NCI-H510A (cell line): Measurements from ENCODE around the gene FYCO1.

Experiments
- DNase-seq: peaks from one replicate; lab custom pipeline; 2025; lab: John Stamatoyannopoulos, UW

Gene FYCO1

DNA sequence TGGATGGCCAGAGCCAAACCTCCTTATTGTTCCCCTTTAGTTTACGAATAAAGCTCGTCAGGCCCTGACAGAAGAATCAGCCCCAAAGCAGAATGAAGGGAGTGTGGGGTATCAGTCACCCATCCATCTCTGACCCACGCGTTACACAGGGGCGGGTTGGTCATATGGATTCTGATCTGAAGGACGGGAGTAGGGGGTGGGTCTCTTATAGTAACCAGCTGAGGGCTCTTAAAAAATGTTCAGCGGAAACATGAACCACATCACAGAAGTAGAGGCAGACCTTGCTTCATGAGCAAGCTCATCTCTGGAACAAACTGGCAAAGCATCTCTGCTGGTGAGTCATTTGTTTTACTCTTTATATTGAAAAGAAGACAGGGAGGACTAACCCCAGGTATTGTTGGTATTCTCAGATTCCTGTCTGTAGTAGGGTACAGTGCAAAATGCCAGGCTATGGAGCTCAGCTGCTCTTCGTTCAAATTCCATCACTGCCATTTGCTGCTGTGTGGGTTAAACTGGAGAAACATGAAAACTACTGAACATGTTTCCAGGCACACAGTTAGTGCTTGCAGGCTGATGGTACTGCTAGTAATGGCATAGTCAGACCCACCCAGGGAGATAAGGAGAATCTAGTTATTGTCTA is 52.3 kb downstream of the FYCO1 start, which contains the start of gene CXCR6:
TSS of gene CXCR6 (plus strand) at position 258 of the 640 bp plus-strand sequence. CDS start 3,018 bp downstream, outside the sequence.
- no peak for DNase-seq

DNA sequence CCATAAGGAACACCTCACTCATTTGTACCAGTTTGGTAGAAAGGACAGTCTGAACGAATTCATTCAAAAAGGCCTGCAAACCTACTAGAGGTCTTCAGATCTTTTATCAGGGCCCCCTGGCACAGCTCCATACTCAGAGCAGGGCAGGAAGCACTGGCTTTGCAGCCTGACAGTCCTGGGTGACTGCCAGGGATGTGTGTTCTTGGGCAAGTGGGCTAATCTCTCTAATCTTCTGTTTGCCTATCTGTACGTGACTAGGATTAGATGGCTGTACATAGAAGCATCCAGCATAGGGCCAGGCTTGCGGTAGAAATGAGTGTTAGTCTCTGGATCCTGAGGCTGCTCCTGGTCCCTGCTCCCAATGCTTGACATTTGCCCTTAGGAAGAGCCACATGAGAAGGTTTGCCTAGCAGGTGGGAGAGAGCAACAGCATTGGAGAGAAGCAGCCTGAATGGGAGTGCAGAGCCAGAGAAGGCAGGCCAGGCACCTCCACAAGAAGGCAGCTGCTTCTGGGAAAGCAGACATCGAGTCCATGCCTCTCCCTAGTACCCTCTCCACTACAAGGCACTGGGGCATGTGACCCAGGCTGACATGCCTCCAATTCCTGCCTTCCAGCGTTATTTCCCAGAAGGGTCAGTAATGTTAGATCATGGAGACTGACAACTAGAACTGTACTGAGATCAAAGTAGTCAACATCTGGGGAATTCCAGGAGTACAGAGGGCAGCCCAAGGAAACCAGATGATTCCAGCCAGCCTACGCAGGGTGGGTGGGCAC is 53.4 kb downstream of the FYCO1 start:
- DNase-seq = no peak

- no peak for DNase-seq
Measured at GRCh38 chr3:45940781-45941365, 54.8 kb downstream of the FYCO1 start.

DNA sequence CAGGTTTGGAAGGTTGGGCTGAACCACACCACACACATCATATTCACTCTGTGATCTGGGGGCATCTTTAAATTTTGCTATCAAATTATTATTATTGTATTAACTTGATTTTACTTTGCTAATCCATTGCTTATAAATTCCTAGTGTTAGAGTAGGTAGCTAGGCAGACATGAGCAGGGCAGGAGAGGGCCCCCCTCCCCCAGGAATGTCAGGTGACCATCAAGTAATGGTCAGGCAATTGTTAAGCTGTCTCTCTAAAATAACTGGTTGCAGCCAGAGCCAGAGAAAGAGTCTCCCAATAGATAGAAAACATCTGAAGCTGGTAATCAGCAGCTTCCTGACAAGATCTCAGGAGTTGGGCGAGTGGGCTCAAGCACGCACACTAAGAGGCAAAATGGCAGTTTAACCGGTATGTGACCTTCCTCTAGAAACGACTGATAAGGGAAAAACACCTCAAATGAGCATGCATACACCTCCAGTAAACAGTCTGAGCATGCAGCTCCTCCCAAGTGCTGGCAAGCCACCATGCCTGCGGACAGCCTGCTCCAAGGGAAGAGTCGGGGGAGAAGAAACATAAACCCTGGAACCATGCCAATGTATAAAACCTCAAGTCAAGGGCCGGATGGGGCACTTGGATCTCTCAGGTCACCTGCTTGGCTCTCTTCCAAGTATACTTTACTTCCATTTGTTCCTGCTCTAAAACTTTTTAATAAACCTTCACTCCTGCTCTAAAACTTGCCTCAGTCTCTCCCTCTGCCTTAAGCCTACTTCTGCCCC is 55.4 kb downstream of the FYCO1 start:
- DNase-seq = peak; percentile 14

- no peak for DNase-seq
Measured at GRCh38 chr3:45939341-45939771, 56.3 kb downstream of the FYCO1 start.

- DNase-seq = peak; percentile 9
Measured at GRCh38 chr3:45938864-45939263, 56.8 kb downstream of the FYCO1 start.

GRCh38 chr3:45938043-45938435 is 57.6 kb downstream of the FYCO1 start:
- DNase-seq = no peak

- no peak for DNase-seq
Measured at GRCh38 chr3:45937206-45938042, 58.2 kb downstream of the FYCO1 start.

GRCh38 chr3:45936261-45936660 is 59.4 kb downstream of the FYCO1 start:
- DNase-seq = no peak

DNA sequence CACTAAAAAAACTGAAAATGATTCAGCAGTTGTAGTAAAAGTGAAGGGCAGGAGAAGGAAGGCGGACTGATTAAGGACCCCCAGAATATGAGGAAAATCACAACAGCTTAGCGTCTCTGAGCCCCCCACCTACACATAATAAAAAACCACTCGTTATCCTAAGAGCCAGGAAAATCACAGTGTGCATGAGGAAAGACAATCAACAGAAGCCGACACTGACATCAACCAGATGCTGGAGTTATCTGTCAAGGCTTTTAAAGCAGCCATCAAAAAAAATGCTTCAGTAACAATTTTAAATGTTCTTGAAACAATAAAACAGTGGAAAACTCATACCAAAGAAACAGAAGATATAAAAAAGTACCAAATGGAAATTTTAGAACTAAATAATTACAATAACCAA is 62.0 kb downstream of the FYCO1 start:
- no peak for DNase-seq

- DNase-seq = no peak
Measured at GRCh38 chr3:45932112-45932511, 63.5 kb downstream of the FYCO1 start.

DNA sequence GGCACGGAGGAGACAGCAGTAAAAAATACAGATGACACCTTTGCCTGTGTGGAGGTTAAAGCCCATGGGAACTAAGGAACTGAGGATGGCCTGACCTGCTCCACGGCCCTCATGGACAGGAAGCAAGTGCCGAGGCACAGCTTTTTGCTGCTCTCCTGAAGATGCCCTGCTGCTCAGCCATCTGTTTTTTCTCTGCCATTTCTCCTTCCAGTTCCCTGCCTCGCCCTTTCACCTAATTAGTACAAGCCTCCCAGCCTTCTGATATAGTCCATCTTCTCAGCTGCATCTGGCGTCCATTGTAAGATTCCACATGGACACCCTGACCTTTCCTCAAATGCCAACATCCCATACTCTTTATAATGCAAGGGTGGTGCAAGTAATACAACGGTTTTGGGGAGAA is 64.1 kb downstream of the FYCO1 start:
- no peak for DNase-seq

DNA sequence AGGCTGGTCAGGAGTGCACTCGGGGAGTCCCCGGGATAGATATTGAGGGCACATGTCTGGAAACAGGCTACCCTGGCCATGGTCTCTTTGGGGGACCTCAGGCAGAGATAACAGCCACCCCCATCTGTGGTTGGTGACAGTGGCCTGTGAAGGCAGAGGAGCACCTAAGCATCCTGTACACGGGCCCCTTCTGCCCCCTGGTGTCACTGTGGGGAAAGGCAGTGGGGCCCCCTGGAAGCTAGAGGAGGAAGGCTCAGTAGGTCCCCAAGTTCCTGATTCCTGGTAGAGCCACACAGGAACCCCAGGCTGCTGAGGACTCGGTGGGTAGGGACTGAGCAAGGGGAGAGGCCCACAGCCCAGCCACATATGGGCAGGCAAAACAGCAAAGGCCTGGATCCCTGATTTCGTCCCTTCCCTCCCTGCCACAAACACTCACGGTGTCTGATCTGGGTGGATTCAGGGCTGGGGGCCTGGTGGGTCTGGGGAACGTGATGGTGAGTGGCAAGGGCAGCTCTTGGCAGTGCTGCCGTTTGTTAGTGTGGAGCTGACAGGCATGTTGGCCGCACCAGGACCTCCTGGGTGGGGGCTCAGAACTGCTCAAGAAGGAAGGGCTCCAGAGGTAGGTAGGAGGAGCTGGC is 66.5 kb downstream of the FYCO1 start:
- DNase-seq = no peak

- DNase-seq = no peak
Measured at GRCh38 chr3:45927881-45928280, 67.7 kb downstream of the FYCO1 start.

DNA sequence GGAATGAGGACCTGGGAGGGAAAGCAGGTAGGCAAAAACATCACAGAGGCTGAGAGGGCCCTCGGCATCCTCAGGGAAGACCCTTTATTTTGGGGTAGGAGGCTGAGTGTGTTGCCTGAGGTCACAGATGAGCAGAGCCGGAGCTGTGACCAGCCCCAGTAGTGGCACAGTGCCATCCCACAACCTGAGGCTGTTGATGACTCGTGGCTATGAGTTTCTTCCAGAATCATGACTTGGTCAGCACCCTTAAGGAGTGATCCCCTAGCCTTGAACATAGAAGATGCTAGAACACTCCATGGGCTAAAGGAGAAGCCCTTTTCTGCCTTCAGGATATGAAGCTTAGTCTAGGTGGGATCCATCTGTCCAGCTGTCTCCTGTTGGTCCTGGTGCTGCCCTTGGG is 71.9 kb downstream of the FYCO1 start:
- DNase-seq = no peak

GRCh38 chr3:45922950-45923590 is 72.6 kb downstream of the FYCO1 start:
- no peak for DNase-seq

GRCh38 chr3:45922039-45922326 is 73.6 kb downstream of the FYCO1 start:
- DNase-seq = no peak

DNA sequence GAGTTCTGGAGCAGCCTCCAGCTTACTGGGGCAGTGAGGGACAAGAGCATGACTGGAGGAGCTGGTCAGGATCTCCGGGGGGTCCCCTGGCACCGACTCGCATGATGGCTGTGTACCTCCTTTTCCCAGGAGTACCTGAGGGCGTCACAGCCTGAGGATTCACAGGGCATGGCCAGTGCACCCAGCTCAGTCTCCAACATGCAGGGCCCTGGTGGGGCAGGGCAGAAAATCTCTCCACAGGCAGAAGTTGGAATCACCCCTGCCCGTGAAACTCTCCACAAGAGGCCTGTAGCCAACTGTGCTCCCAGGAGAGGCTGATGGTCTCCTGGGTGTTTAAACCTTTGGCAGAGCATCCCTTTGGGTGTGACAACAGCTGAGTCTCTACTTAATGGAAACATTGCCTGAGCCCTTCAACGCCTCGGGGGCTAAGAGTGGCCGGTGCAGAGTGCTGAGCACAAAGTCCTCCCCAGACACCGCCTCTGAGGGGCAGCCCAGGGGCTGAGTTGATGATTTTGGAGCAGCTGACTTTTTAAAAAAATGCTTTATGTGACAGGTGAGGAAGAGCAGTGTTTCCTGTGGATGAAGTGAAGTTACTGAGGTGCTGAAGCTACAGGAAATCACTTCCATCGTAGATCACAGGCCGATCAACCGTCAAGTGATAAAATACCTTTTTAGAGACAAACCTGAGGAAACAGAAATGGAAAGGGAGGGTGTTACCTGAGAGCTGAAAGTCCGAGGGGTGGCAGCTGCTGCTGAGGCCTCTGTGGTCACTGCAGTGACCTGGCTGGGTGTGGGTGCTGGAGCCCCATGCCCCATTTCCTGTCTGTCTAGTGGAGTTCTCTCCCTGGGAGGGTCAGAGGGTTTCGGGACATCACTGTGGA is 74.2 kb downstream of the FYCO1 start:
- no peak for DNase-seq

DNA sequence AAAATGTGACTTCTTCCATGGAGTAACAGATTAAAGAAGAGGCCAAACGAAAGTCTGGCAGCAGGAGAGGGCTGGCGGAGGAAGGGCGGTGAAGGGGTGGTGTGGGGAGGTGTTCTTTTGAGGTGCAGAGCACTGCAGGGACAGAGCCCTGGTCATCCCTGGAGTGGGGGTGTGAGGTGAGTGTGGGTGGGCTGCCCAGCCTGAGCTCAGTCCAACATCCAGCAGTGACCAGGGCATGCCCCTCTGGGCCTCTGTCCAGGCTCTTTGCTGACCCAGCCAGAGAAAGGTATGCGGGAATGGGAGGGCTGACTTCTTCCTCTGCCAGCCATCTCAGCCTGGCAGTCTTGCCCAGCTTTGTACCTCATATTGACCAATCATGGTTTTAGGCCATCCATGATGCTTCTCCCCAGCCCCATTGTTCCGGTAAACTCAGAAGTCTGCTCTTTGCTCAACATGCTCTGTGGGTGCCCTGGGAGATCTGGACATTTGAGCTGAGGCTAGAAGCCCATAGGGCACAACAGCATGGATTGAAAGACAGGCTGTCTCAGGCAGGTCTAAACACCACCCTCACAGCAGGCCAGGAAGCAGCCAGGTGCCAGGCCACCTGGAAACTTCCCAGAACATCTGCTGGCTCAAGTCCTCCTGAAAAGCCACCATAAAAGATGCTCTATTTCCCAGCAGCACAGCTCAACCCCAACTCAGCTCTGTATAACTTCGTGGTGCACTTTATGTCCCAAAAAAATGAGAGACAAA is 78.3 kb downstream of the FYCO1 start:
- peak; percentile 38 for DNase-seq
